HG03378 (cell line): ENCODE data around the gene ANAPC7.
"Not testable (repeated sequence)": the region's sequence is repeated elsewhere in the genome, so short reads cannot be mapped to it uniquely, and the experiment has no call there.

Source experiments
- ATAC-seq: cut with Tn5 transposase; IDR thresholded peaks from one replicate; pipeline ENCODE4 v1.9.1; 2021; ENCODE audit warnings: mild to moderate bottlenecking, moderate library complexity; ENCODE audit not compliant: unreplicated experiment

The ANAPC7 gene

GRCh38 chr12:110373962-110374611, 29.4 kb downstream of the ANAPC7 start:
- ATAC-seq, result no peak

GRCh38 chr12:110373425-110373824, 30.1 kb downstream of the ANAPC7 start:
- no peak for ATAC-seq

- ATAC-seq, result no peak
Measured at GRCh38 chr12:110373025-110373424, 30.5 kb downstream of the ANAPC7 start.

- no peak for ATAC-seq
Measured at GRCh38 chr12:110372056-110372425, 31.5 kb downstream of the ANAPC7 start.

GRCh38 chr12:110371408-110372055, 32.0 kb downstream of the ANAPC7 start:
- no peak for ATAC-seq

GRCh38 chr12:110370732-110371231, 32.7 kb downstream of the ANAPC7 start:
- no peak for ATAC-seq

GRCh38 chr12:110369992-110370391, 33.5 kb downstream of the ANAPC7 start:
- ATAC-seq, result no peak

- ATAC-seq, result no peak
Measured at GRCh38 chr12:110367181-110367864, 36.2 kb downstream of the ANAPC7 start.

GRCh38 chr12:110366321-110367142, 37.0 kb downstream of the ANAPC7 start:
- ATAC-seq, result no peak

GRCh38 chr12:110365489-110366320, 37.8 kb downstream of the ANAPC7 start:
- ATAC-seq, result no peak

- no peak for ATAC-seq
Measured at GRCh38 chr12:110361216-110361615, 42.3 kb downstream of the ANAPC7 start.

GRCh38 chr12:110358384-110359097, 45.0 kb downstream of the ANAPC7 start:
- not testable (repeated sequence) for ATAC-seq

- no peak for ATAC-seq
Measured at GRCh38 chr12:110355073-110355472, 48.4 kb downstream of the ANAPC7 start.

GRCh38 chr12:110354172-110354780, 49.2 kb downstream of the ANAPC7 start:
- ATAC-seq, result no peak

- no peak for ATAC-seq
Measured at GRCh38 chr12:110353211-110353965, 50.1 kb downstream of the ANAPC7 start.

GRCh38 chr12:110352401-110352800, 51.1 kb downstream of the ANAPC7 start:
- ATAC-seq, result no peak

GRCh38 chr12:110351119-110351518, 52.4 kb downstream of the ANAPC7 start:
- no peak for ATAC-seq

- no peak for ATAC-seq
Measured at GRCh38 chr12:110349514-110350151, 53.9 kb downstream of the ANAPC7 start.
